SJSA1 (cell line): ENCODE measurements around the gene MBTPS1. TPM values are rescaled to one million over a fixed set of nuclear protein-coding genes. Genes with fewer than 3 reads are reported as not detected.

ENCODE experiments used
- DNase-seq, 2 experiments: peaks; one replicate each; pipeline ENCODE4 v3.0.0-alpha.2; 2015 to 2020; ENCODE audit warnings: low spot score in 2 of 2, low read depth in 1 of 2
- H3K27ac ChIP-seq: fragments of 250-450 bp; sonication (Bioruptor Pico); 2 replicates; pipeline ENCODE4 v1.5.1; 2020; ENCODE audit warnings: mild to moderate bottlenecking, moderate library complexity
- H3K27me3 ChIP-seq: fragments of 250-450 bp; sonication (Bioruptor Pico); replicated peaks from 2 replicates; pipeline ENCODE4 v1.5.1; 2020; ENCODE audit warnings: mild to moderate bottlenecking, moderate library complexity
- H3K36me3 ChIP-seq: fragments of 250-450 bp; sonication (Bioruptor Pico); 2 replicates; pipeline ENCODE4 v1.5.1; 2020; ENCODE audit warnings: mild to moderate bottlenecking
- H3K4me1 ChIP-seq: fragments of 250-450 bp; sonication (Bioruptor Pico); replicated peaks from 2 replicates; pipeline ENCODE4 v1.6.1; 2021; ENCODE audit warnings: mild to moderate bottlenecking
- H3K4me3 ChIP-seq: fragments of 250-450 bp; sonication (Bioruptor Pico); 2 replicates; pipeline ENCODE4 v1.5.1; 2020; ENCODE audit warnings: mild to moderate bottlenecking
- H3K9me3 ChIP-seq: fragments of 250-450 bp; sonication (Bioruptor Pico); replicated peaks from 2 replicates; pipeline ENCODE4 v1.5.1; 2020; ENCODE audit warnings: mild to moderate bottlenecking
- total RNA-seq: library from RNA; depleted of rRNA; stranded (reverse); fragments of >200 nt; shearing (Covaris generic); gene quantifications from 2 replicates; pipeline ENCODE4 v1.2.3, GENCODE V29; 2014

The MBTPS1 gene
- total RNA-seq, 1 experiment from 2014 or later: 64.9 TPM

- H3K9me3 ChIP-seq: no peaks in the 10 kb centered on the region
- H3K4me3 ChIP-seq: no peak overlapping the region
- H3K4me1 ChIP-seq: no peaks in the 10 kb centered on the region
- H3K27me3 ChIP-seq: no peaks in the 10 kb centered on the region
- DNase-seq: no peak
- H3K36me3 ChIP-seq: peaks cover 83% of the 10 kb centered on the region
- H3K27ac ChIP-seq: no peak overlapping the region
These were observed 48.7 kb downstream of the MBTPS1 start for GRCh38 chr16:84068041-84068440.

GRCh38 chr16:84067640-84068039 is 49.1 kb downstream of the MBTPS1 start:
- H3K36me3 ChIP-seq: peaks cover 83% of the 10 kb centered on the region
- H3K27me3 ChIP-seq: no peaks in the 10 kb centered on the region
- no peaks in the 10 kb centered on the region for H3K4me1 ChIP-seq
- DNase-seq: no peak
- no peak overlapping the region for H3K27ac ChIP-seq
- no peaks in the 10 kb centered on the region for H3K9me3 ChIP-seq
- H3K4me3 ChIP-seq: no peak overlapping the region

GRCh38 chr16:84065536-84066132 is 51.1 kb downstream of the MBTPS1 start:
- peaks cover 87% of the 10 kb centered on the region for H3K36me3 ChIP-seq

GRCh38 chr16:84063980-84064379 is 52.8 kb downstream of the MBTPS1 start:
- Histone ChIP-seq H3K27me3 (no peaks in the 10 kb centered on the region), H3K4me3 (no peak overlapping the region), H3K27ac (no peak overlapping the region), H3K9me3 (no peaks in the 10 kb centered on the region), H3K36me3 (peaks cover 83% of the 10 kb centered on the region), H3K4me1 (no peaks in the 10 kb centered on the region)
- no peak for DNase-seq

More at GRCh38 chr16:84065536-84066132, 51.1 kb downstream of the MBTPS1 start:
- peak; percentile 41 to 46 for DNase-seq
- Histone ChIP-seq H3K4me1 (no peaks in the 10 kb centered on the region), H3K27ac (no peak overlapping the region), H3K4me3 (no peak overlapping the region), H3K27me3 (no peaks in the 10 kb centered on the region), H3K9me3 (no peaks in the 10 kb centered on the region)

- H3K27ac ChIP-seq: no peak overlapping the region
- no peaks in the 10 kb centered on the region for H3K4me1 ChIP-seq
- H3K4me3 ChIP-seq: no peak overlapping the region
- H3K9me3 ChIP-seq: no peaks in the 10 kb centered on the region
- no peaks in the 10 kb centered on the region for H3K27me3 ChIP-seq
- DNase-seq: peak; percentile 64 to 76
- H3K36me3 ChIP-seq: peaks cover 82% of the 10 kb centered on the region
These were observed 53.8 kb downstream of the MBTPS1 start for GRCh38 chr16:84062734-84063640.

- Histone ChIP-seq H3K27ac (no peak overlapping the region), H3K27me3 (no peaks in the 10 kb centered on the region), H3K4me1 (no peaks in the 10 kb centered on the region), H3K4me3 (no peak overlapping the region), H3K36me3 (peaks cover 77% of the 10 kb centered on the region), H3K9me3 (no peaks in the 10 kb centered on the region)
- no peak for DNase-seq
These were observed 55.4 kb downstream of the MBTPS1 start for GRCh38 chr16:84061236-84061819.

- Histone ChIP-seq H3K36me3 (peaks cover 72% of the 10 kb centered on the region), H3K4me1 (no peaks in the 10 kb centered on the region), H3K27ac (no peak overlapping the region), H3K4me3 (no peak overlapping the region), H3K9me3 (no peaks in the 10 kb centered on the region), H3K27me3 (no peaks in the 10 kb centered on the region)
- DNase-seq: no peak
These were observed 56.5 kb downstream of the MBTPS1 start for GRCh38 chr16:84059946-84060901.

GRCh38 chr16:84059111-84059510 is 57.6 kb downstream of the MBTPS1 start:
- Histone ChIP-seq H3K4me1 (no peaks in the 10 kb centered on the region), H3K36me3 (peaks cover 74% of the 10 kb centered on the region), H3K27me3 (no peaks in the 10 kb centered on the region), H3K27ac (no peak overlapping the region), H3K9me3 (no peaks in the 10 kb centered on the region), H3K4me3 (no peak overlapping the region)
- no peak for DNase-seq

- Histone ChIP-seq H3K36me3 (peaks cover 73% of the 10 kb centered on the region), H3K27me3 (no peaks in the 10 kb centered on the region), H3K9me3 (no peaks in the 10 kb centered on the region), H3K4me1 (no peaks in the 10 kb centered on the region), H3K27ac (no peak overlapping the region), H3K4me3 (no peak overlapping the region)
- no peak for DNase-seq
These were observed 58.1 kb downstream of the MBTPS1 start for GRCh38 chr16:84058664-84059063.

- no peak overlapping the region for H3K4me3 ChIP-seq
- no peaks in the 10 kb centered on the region for H3K27me3 ChIP-seq
- no peak overlapping the region for H3K27ac ChIP-seq
- DNase-seq: no peak
- peaks cover 76% of the 10 kb centered on the region for H3K36me3 ChIP-seq
- no peaks in the 10 kb centered on the region for H3K4me1 ChIP-seq
- H3K9me3 ChIP-seq: no peaks in the 10 kb centered on the region
These were observed 58.5 kb downstream of the MBTPS1 start for GRCh38 chr16:84058211-84058610.

GRCh38 chr16:84056933-84057332 is 59.8 kb downstream of the MBTPS1 start:
- DNase-seq: no peak
- Histone ChIP-seq H3K4me3 (no peak overlapping the region), H3K4me1 (no peaks in the 10 kb centered on the region), H3K9me3 (no peaks in the 10 kb centered on the region), H3K36me3 (peaks cover 65% of the 10 kb centered on the region), H3K27ac (no peak overlapping the region), H3K27me3 (no peaks in the 10 kb centered on the region)

- H3K27me3 ChIP-seq: no peaks in the 10 kb centered on the region
- DNase-seq: no peak
- H3K4me3 ChIP-seq: no peak overlapping the region
- H3K4me1 ChIP-seq: no peaks in the 10 kb centered on the region
- H3K36me3 ChIP-seq: peaks cover 56% of the 10 kb centered on the region
- H3K9me3 ChIP-seq: no peaks in the 10 kb centered on the region
- H3K27ac ChIP-seq: no peak overlapping the region
These were observed 60.7 kb downstream of the MBTPS1 start for GRCh38 chr16:84055801-84056634.
